HG02798 (cell line): Measurements from ENCODE around the gene BCL6B.
"Not testable (repeated sequence)": the region's sequence is repeated elsewhere in the genome, so short reads cannot be mapped to it uniquely, and the experiment has no call there.

Experiments used
- ATAC-seq: cut with Tn5 transposase; IDR thresholded peaks from one replicate; pipeline ENCODE4 v1.9.1; 2021; ENCODE audit warnings: mild to moderate bottlenecking; ENCODE audit not compliant: unreplicated experiment, poor library complexity

Gene BCL6B

GRCh38 chr17:7048968-7049367 lies 26.1 kb downstream of the BCL6B start:
- no peak for ATAC-seq

GRCh38 chr17:7050583-7050982 lies 27.7 kb downstream of the BCL6B start:
- ATAC-seq: not testable (repeated sequence)

GRCh38 chr17:7056386-7056785 lies 33.5 kb downstream of the BCL6B start:
- ATAC-seq: no peak

- no peak for ATAC-seq
Observed at GRCh38 chr17:7058831-7059447, 36.1 kb downstream of the BCL6B start.

- no peak for ATAC-seq
Observed at GRCh38 chr17:7060165-7060891, 37.5 kb downstream of the BCL6B start.

- no peak for ATAC-seq
Observed at GRCh38 chr17:7063518-7064094, 40.8 kb downstream of the BCL6B start.

GRCh38 chr17:7064261-7064660 lies 41.4 kb downstream of the BCL6B start:
- no peak for ATAC-seq

- no peak for ATAC-seq
Observed at GRCh38 chr17:7067198-7067597, 44.3 kb downstream of the BCL6B start.

- ATAC-seq: no peak
Observed at GRCh38 chr17:7068268-7068667, 45.4 kb downstream of the BCL6B start.

GRCh38 chr17:7070712-7071111 lies 47.9 kb downstream of the BCL6B start:
- no peak for ATAC-seq

GRCh38 chr17:7072406-7072805 lies 49.6 kb downstream of the BCL6B start:
- no peak for ATAC-seq

- no peak for ATAC-seq
Observed at GRCh38 chr17:7074931-7075330, 52.1 kb downstream of the BCL6B start.

GRCh38 chr17:7077911-7078546 lies 55.2 kb downstream of the BCL6B start:
- no peak for ATAC-seq

GRCh38 chr17:7078711-7079110 lies 55.9 kb downstream of the BCL6B start:
- no peak for ATAC-seq
